Measurements from ENCODE around the gene ANGPTL8.

Gene ANGPTL8

GRCh38 chr19:11225172-11225571 lies 14.2 kb upstream of the ANGPTL8 start:
- no peaks in the 10 kb centered on the region for H3K27me3 ChIP-seq (ENCODE audit: insufficient read depth, low read length)
- no peaks in the 10 kb centered on the region for H3K79me2 ChIP-seq (ENCODE audit: control insufficient read depth, insufficient read depth, low read length, unreplicated experiment)
- H3K4me1 ChIP-seq (ENCODE audit: control insufficient read depth, insufficient read depth, low read length, unreplicated experiment) = no peaks in the 10 kb centered on the region
- H3K27ac ChIP-seq (ENCODE audit: low read depth, low read length) = no peak overlapping the region
- H3K36me3 ChIP-seq (ENCODE audit: insufficient read depth, low read length) = peaks cover 14% of the 10 kb centered on the region
- H2AFZ ChIP-seq (ENCODE audit: low read length, unreplicated experiment) = no peak overlapping the region
- H3K4me3 ChIP-seq (ENCODE audit: low read depth, low read length) = no peak overlapping the region

DNA sequence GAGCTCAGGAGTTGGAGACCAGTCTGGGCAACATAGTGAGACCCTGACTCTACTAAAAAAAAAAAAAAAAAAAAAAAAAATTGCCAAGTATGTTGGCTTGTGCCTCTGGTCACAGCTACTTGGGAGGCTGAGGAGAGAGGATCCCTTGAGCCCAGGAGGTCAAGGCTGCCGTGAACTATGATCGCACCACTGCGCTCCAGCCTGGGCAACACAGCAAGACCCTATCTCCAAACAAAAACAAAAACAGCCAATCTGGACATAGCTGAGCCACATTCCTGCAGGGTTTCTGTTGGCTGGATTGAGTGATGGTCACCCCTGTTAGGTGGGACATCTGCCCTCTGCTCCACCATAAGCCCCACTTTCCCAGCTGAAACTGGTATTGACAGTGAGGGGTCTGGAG lies 13.6 kb upstream of the ANGPTL8 start:
- H2AFZ ChIP-seq (ENCODE audit: low read length, unreplicated experiment) = no peak overlapping the region
- H3K4me3 ChIP-seq (ENCODE audit: low read depth, low read length) = no peak overlapping the region
- no peaks in the 10 kb centered on the region for H3K79me2 ChIP-seq (ENCODE audit: control insufficient read depth, insufficient read depth, low read length, unreplicated experiment)
- H3K27ac ChIP-seq (ENCODE audit: low read depth, low read length) = no peak overlapping the region
- peaks cover 14% of the 10 kb centered on the region for H3K36me3 ChIP-seq (ENCODE audit: insufficient read depth, low read length)
- H3K4me1 ChIP-seq (ENCODE audit: control insufficient read depth, insufficient read depth, low read length, unreplicated experiment) = no peaks in the 10 kb centered on the region
- H3K27me3 ChIP-seq (ENCODE audit: insufficient read depth, low read length) = no peaks in the 10 kb centered on the region

DNA sequence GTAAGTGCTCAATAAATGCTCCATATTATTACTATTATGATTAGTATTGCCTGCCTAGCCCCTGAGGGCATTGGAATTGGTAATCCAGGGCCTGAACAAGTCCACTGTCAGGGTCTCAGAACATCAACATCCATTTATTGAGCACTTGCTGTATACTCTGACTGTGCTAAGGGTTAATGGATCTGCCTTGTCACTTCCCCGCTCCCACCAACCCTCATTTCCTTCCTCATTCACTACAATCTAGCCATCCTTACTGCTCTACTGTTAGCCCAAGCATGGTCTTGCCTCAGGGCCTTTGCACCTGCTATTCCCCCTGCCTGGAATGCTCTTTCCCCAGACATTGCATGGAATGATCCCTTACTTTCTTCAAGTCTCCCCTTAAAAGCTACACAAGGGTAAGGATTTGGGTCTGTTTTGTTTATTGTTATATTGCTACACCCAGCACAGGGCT lies 12.7 kb upstream of the ANGPTL8 start:
- peaks cover 6% of the 10 kb centered on the region for H3K36me3 ChIP-seq (ENCODE audit: insufficient read depth, low read length)
- no peak overlapping the region for H3K27ac ChIP-seq (ENCODE audit: low read depth, low read length)
- no peak overlapping the region for H2AFZ ChIP-seq (ENCODE audit: low read length, unreplicated experiment)
- H3K79me2 ChIP-seq (ENCODE audit: control insufficient read depth, insufficient read depth, low read length, unreplicated experiment) = no peaks in the 10 kb centered on the region
- no peaks in the 10 kb centered on the region for H3K27me3 ChIP-seq (ENCODE audit: insufficient read depth, low read length)
- H3K4me1 ChIP-seq (ENCODE audit: control insufficient read depth, insufficient read depth, low read length, unreplicated experiment) = no peaks in the 10 kb centered on the region
- H3K4me3 ChIP-seq (ENCODE audit: low read depth, low read length) = no peak overlapping the region

DNA sequence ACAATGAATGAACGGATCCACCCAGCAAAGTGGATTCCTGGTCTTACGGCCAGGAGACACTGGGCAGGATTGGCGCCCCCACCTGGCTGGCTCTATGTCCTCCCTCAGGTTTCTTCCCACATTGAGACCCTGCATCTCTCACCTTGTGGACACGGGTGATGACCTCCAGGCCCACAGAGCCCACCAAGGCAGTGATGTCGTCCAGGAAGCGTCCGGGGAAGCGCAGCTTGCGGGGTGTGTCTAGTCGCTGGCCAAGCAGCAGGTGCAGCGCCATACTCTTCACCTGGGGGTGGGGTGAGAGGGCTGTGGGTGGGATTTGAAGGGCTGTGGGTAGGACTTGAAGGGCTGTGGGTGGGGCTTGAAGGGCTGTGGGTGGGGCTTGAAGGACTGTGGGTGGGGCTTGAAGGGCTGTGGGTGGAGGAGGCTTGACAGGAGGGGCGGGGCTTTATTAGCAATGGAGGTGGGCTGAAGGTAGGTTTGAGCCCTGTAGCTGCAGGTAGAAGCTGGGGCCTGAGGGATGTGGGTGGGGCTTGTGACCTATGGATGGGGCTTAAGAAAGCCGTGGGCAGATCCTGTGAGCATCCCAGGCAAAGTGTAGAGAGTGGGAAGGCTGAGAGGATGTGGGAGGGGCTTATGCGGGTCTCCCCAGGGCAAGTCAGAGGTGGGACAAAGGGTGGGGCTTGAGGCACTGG lies 12.1 kb upstream of the ANGPTL8 start:
- Histone ChIP-seq H2AFZ (ENCODE audit: low read length, unreplicated experiment) (no peak overlapping the region), H3K79me2 (ENCODE audit: control insufficient read depth, insufficient read depth, low read length, unreplicated experiment) (no peaks in the 10 kb centered on the region), H3K4me3 (ENCODE audit: low read depth, low read length) (no peak overlapping the region), H3K27me3 (ENCODE audit: insufficient read depth, low read length) (no peaks in the 10 kb centered on the region), H3K4me1 (ENCODE audit: control insufficient read depth, insufficient read depth, low read length, unreplicated experiment) (no peaks in the 10 kb centered on the region), H3K27ac (ENCODE audit: low read depth, low read length) (no peak overlapping the region), H3K36me3 (ENCODE audit: insufficient read depth, low read length) (0 out of 2 replicates have a peak, but pooled peaks cover under 1% of the 10 kb centered on the region)

GRCh38 chr19:11230621-11231386 lies 8.6 kb upstream of the ANGPTL8 start:
- no peaks in the 10 kb centered on the region for H3K27me3 ChIP-seq (ENCODE audit: insufficient read depth, low read length)
- no peaks in the 10 kb centered on the region for H3K4me1 ChIP-seq (ENCODE audit: control insufficient read depth, insufficient read depth, low read length, unreplicated experiment)
- H2AFZ ChIP-seq (ENCODE audit: low read length, unreplicated experiment) = no peak overlapping the region
- H3K36me3 ChIP-seq (ENCODE audit: insufficient read depth, low read length) = no peaks in the 10 kb centered on the region
- H3K4me3 ChIP-seq (ENCODE audit: low read depth, low read length) = no peak overlapping the region
- H3K27ac ChIP-seq (ENCODE audit: low read depth, low read length) = no peak overlapping the region
- H3K79me2 ChIP-seq (ENCODE audit: control insufficient read depth, insufficient read depth, low read length, unreplicated experiment) = no peaks in the 10 kb centered on the region

DNA sequence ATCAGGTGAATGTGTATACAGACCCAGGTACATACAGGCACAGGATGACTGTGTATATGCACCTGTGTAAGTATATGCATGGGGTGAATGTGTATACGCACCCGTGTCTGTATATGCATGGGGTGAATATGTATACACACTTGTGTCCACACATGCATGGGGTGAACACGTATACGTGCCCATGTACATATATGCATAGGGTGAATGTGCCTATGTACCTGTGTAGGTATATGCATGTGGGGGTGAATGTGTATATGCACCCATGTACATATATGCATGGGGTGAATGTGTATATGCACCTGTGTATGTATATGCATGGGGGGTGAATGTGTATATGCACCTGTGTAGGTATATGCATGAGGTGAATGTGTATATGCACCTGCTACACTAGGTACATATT lies 6.9 kb upstream of the ANGPTL8 start:
- Histone ChIP-seq H3K4me1 (ENCODE audit: control insufficient read depth, insufficient read depth, low read length, unreplicated experiment) (no peaks in the 10 kb centered on the region), H3K27me3 (ENCODE audit: insufficient read depth, low read length) (no peaks in the 10 kb centered on the region), H3K79me2 (ENCODE audit: control insufficient read depth, insufficient read depth, low read length, unreplicated experiment) (no peaks in the 10 kb centered on the region), H3K27ac (ENCODE audit: low read depth, low read length) (no peak overlapping the region), H2AFZ (ENCODE audit: low read length, unreplicated experiment) (no peak overlapping the region), H3K36me3 (ENCODE audit: insufficient read depth, low read length) (no peaks in the 10 kb centered on the region), H3K4me3 (ENCODE audit: low read depth, low read length) (no peak overlapping the region)

- no peaks in the 10 kb centered on the region for H3K79me2 ChIP-seq (ENCODE audit: control insufficient read depth, insufficient read depth, low read length, unreplicated experiment)
- H2AFZ ChIP-seq (ENCODE audit: low read length, unreplicated experiment) = no peak overlapping the region
- no peak overlapping the region for H3K27ac ChIP-seq (ENCODE audit: low read depth, low read length)
- H3K4me1 ChIP-seq (ENCODE audit: control insufficient read depth, insufficient read depth, low read length, unreplicated experiment) = no peaks in the 10 kb centered on the region
- no peaks in the 10 kb centered on the region for H3K27me3 ChIP-seq (ENCODE audit: insufficient read depth, low read length)
- no peaks in the 10 kb centered on the region for H3K36me3 ChIP-seq (ENCODE audit: insufficient read depth, low read length)
- H3K4me3 ChIP-seq (ENCODE audit: low read depth, low read length) = no peak overlapping the region
Measured at GRCh38 chr19:11233073-11233472, 6.3 kb upstream of the ANGPTL8 start.

GRCh38 chr19:11234486-11235075 lies 4.8 kb upstream of the ANGPTL8 start:
- no peaks in the 10 kb centered on the region for H3K36me3 ChIP-seq (ENCODE audit: insufficient read depth, low read length)
- no peaks in the 10 kb centered on the region for H3K4me1 ChIP-seq (ENCODE audit: control insufficient read depth, insufficient read depth, low read length, unreplicated experiment)
- no peak overlapping the region for H3K4me3 ChIP-seq (ENCODE audit: low read depth, low read length)
- no peak overlapping the region for H3K27ac ChIP-seq (ENCODE audit: low read depth, low read length)
- H3K79me2 ChIP-seq (ENCODE audit: control insufficient read depth, insufficient read depth, low read length, unreplicated experiment) = no peaks in the 10 kb centered on the region
- H3K27me3 ChIP-seq (ENCODE audit: insufficient read depth, low read length) = no peaks in the 10 kb centered on the region
- H2AFZ ChIP-seq (ENCODE audit: low read length, unreplicated experiment) = no peak overlapping the region

- H3K27ac ChIP-seq (ENCODE audit: low read depth, low read length) = no peak overlapping the region
- no peak overlapping the region for H2AFZ ChIP-seq (ENCODE audit: low read length, unreplicated experiment)
- H3K36me3 ChIP-seq (ENCODE audit: insufficient read depth, low read length) = no peaks in the 10 kb centered on the region
- no peak overlapping the region for H3K4me3 ChIP-seq (ENCODE audit: low read depth, low read length)
- no peaks in the 10 kb centered on the region for H3K27me3 ChIP-seq (ENCODE audit: insufficient read depth, low read length)
- no peaks in the 10 kb centered on the region for H3K79me2 ChIP-seq (ENCODE audit: control insufficient read depth, insufficient read depth, low read length, unreplicated experiment)
- H3K4me1 ChIP-seq (ENCODE audit: control insufficient read depth, insufficient read depth, low read length, unreplicated experiment) = no peaks in the 10 kb centered on the region
Measured at GRCh38 chr19:11236324-11237301, 2.8 kb upstream of the ANGPTL8 start.

DNA sequence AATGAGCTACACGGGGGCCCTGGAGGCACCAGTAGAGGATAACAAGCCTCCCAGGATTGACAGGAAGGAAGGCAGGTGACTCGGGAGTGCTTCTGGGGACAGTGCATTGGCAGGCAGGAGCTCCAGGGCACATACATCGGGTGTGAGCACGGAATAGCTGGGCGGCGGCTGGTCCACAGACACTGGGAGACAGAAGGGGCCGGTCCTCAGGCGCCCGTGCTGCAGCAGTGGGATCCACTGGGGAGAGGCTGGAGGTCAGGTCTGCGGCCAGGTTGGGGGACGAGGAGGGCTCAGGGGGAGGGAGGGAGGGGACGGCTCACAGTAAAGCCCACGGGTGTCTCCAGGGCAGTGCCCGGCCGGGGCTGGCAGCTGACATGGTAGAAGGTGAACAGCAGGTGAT lies 2.1 kb upstream of the ANGPTL8 start:
- no peaks in the 10 kb centered on the region for H3K79me2 ChIP-seq (ENCODE audit: control insufficient read depth, insufficient read depth, low read length, unreplicated experiment)
- H3K4me3 ChIP-seq (ENCODE audit: low read depth, low read length) = no peak overlapping the region
- H3K27ac ChIP-seq (ENCODE audit: low read depth, low read length) = no peak overlapping the region
- no peak overlapping the region for H2AFZ ChIP-seq (ENCODE audit: low read length, unreplicated experiment)
- H3K4me1 ChIP-seq (ENCODE audit: control insufficient read depth, insufficient read depth, low read length, unreplicated experiment) = no peaks in the 10 kb centered on the region
- no peaks in the 10 kb centered on the region for H3K36me3 ChIP-seq (ENCODE audit: insufficient read depth, low read length)
- H3K27me3 ChIP-seq (ENCODE audit: insufficient read depth, low read length) = no peaks in the 10 kb centered on the region
